ENCODE data around the gene SATB1.
"Not testable (repeated sequence)": the region's sequence is repeated elsewhere in the genome, so short reads cannot be mapped to it uniquely, and the experiment has no call there.

The SATB1 gene

GRCh38 chr3:18424729-18425640, at the start of gene SATB1:
Gene SATB1, minus strand, starts transcription at chr3:18425339. Its CDS starts 4,372 bp downstream, at chr3:18420967.
- DNase-seq (ENCODE audit: low spot score), result peak; percentile 64

DNA sequence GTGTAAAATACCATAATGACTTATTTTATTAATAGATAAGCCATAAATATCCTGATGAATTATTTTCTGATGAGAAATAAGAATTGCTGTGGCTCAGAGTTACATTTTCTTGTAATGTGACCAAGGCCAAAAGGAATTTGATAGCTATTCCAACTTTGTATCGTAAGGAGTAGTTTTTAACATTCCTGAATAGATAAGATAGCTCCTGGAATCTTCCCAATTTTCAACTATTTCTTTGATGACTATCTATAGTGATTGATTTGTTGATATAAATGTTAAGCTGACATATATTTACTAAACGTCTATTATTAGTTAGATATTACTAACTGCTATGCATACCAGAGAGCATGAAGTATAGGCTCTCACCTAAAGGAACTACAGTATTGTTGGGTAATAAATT, 49.1 kb upstream of the SATB1 start:
- no peak for DNase-seq (ENCODE audit: low spot score)

DNA sequence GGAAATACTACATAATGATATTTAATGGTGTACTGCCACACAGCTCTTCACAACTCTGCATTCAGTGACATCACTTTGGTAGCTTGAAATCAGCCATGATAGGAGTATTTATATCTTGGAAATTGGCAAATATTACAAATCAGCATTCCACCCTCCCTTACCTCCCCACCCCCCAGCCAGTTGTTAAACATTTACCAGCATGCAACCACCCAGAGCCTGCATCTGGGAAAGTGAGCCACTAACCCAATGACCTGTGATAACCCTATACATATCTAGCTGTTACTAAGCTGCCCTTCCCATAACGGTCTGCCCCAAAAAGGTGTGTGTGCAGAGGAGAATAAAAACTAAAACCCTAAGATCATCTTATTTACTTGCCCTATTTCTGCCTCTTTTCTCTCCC, 44.6 kb upstream of the SATB1 start:
- no peak for DNase-seq (ENCODE audit: low spot score)

GRCh38 chr3:18466136-18466535, 41.0 kb upstream of the SATB1 start:
- DNase-seq (ENCODE audit: low spot score), result no peak

- DNase-seq (ENCODE audit: low spot score), result no peak
Measured at GRCh38 chr3:18454766-18455165, 29.6 kb upstream of the SATB1 start.

DNA sequence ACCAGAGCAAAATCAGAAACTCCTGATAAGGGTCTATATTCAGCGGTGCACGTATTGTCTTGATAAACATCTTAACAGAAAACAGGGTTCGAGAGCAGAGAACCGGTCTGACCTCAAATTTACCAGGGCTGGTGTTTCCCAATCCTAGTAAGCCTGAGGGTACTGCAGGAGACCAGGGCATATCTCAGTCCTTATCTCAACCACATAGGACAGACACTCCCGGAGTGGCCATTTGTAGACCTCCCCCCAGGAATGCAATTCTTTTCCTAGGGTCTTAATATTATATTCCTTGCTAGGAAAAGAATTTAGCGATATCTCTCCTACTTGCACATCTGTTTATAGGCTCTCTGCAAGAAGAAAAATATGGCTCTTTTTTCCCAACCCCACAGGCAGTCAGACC, 24.5 kb upstream of the SATB1 start:
- DNase-seq (ENCODE audit: low spot score), result not testable (repeated sequence)

GRCh38 chr3:18447720-18448119, 22.6 kb upstream of the SATB1 start:
- no peak for DNase-seq (ENCODE audit: low spot score)

DNA sequence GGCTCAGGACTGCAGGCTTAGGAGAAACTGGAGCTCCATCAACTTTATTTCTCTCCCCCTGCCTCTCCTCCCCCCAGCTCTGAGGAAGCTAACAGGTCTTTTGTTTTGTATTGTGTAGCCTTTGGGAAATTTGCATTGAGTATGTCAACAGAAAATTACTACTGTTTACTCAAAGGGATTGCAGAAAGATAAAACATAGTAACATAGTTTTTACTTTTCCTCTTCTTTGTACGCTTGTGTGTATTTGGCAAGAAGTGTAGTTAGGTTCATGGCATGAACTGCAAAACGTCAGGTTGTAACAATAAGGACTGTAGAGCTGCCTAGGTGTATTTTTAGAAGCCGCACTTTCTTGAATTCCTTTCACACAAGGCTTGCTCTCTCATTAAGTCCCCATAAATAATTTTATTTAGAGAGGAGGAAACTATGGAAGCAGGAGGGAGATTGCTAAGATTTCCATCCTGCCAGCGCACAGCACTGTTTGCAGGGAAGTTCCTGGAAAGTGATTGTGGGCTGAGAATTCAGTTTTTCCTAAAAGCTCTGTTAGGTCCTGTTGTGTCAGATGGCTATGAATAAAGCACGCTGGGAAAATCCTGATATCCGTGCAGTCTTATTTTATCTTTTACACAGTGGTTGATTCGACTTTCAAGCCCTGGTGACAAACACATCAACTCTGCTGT, 21.1 kb upstream of the SATB1 start:
- no peak for DNase-seq (ENCODE audit: low spot score)

DNA sequence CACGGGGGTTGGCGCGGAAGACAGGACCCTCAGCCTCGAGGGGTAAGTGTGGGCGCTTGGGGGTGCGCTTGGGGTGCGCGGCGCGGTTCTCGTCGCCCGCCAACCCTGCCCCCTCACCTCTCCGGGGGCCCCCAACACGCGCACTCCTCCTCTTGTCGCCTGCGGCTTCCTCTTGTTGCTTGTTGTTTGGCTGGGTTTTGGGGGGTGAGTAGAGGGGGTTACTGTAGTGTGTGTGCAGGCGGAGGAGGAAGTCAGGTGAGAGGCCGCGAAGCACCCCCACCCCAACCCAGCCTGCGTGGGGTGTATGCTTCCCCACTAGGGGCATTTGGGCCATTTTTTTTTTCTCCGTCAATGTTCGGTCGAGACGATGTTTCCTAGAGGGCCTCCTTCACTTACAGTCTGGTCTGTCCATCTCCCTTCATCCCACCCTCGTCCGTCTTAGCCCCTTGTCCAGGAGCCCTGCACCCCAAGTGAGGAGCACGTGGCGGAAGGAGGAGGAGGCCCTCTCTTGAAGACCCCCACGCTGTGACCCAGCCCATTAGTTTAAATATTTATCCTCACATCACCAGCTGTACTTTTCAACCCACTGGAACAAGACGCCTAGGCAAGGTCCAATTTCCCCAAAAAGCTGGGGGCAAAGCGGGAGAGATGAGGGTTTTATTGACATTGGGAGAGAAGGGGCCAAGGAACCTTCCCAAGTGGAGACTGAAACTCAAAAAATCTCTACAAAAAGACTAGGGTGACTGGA, 20.4 kb upstream of the SATB1 start:
- DNase-seq (ENCODE audit: low spot score), result no peak

DNA sequence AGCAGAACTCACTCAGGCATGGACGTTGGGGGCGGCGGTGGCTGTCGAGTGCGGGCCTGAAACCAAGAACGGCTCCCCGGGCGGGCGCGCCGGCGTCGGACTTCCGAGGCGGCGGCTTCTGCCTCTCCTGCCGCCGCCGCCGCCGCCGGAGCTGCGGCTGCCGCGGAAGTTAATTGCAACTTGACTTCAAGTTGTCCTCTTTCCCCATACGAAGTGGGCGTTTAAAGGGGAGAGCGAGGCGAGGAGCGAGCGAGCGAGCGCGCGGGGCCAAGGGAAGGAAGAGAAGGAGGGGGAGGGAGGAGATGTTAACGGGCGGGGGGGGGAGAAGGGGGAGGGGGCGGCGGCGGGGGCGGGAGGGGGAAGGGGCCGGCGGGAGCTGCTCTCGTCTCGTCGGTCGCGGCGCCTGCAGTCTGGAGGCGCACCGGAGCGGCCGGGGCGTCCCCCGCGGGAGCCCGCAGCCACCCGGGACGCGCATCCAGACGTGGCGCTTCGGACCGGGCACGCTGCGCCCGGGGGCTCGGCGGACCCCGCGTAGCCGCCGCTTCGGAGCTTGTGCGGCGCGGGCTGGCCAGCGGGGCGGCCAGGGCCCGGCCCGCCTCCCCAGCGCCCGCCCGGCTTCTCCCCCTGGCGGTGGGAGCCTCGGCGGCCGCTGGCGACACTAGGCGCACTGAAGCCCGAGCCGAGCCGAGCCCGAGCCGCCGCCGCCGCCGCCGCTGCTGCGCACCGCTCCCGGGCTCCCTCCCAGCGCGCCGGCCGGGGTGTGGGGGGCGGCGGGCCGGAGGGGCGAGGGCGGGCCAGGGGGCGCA, 19.7 kb upstream of the SATB1 start:
- DNase-seq (ENCODE audit: low spot score), result peak; percentile 21

DNA sequence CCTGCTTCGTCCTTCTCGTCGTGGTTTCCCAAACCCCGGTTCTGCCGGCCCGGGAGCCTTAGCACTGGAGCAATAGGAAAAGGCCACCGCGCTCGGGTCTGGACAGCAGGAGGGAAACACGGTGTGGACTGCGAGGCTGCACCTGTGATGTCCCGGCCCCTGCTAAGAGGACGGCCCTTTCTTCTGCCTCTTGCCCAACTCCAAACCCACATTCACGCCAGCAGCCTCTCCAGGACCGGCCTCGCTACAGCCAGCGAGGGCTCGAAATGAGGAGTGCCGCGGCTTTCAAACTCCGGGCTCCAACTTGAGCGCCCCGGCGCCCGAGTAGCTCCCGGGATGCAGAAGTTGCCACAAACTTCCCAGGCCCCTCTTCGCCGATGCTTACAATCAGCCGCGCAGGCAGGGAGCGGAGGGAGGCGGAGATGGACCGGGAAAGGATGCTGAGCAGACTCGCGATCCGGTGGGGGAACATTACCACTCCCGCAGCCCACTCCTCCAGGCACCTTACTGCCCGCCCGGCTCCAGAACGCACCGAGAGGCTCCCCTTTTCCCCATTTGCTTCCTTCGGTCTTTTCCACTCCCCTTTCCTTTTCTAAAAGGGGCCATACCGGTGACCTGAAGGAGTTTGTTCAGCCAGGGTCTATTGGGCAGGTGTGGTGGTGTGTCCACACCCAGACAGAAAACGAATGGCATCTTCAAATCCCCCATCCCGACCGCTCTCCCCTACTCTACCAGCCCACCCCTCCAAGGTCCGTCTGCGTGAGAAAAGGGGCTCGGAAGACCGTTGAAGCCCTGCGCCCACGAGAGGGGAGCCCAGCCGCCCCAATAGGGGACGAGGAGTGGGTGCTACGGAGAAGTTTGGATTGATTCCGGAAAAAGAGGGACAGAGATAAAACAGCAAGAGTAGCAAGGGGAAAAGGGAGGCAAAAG, 18.8 kb upstream of the SATB1 start:
- no peak for DNase-seq (ENCODE audit: low spot score)

GRCh38 chr3:18442756-18443664, 17.9 kb upstream of the SATB1 start:
- no peak for DNase-seq (ENCODE audit: low spot score)

DNA sequence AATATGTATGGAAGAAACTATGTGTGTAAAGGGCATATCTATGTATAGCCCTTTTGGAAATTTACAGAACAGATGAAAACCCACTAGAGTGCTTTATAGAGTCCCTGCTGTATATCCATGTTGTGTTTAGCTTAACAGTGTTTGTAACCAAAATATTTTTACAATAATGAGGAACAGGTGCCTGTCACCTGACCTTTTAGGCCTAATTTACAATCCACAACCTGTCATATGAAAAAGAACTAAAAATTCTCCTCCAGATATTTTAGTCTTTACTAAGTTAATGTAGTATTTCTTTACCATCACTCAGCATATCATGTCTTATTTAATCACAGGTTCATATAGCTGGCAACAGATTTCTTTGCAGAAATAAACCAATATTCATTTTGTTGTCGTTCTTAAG, 16.4 kb upstream of the SATB1 start:
- no peak for DNase-seq (ENCODE audit: low spot score)

- no peak for DNase-seq (ENCODE audit: low spot score)
Measured at GRCh38 chr3:18440066-18440722, 15.1 kb upstream of the SATB1 start.

- no peak for DNase-seq (ENCODE audit: low spot score)
Measured at GRCh38 chr3:18439281-18439680, 14.1 kb upstream of the SATB1 start.

- DNase-seq (ENCODE audit: low spot score), result no peak
Measured at GRCh38 chr3:18438586-18438985, 13.4 kb upstream of the SATB1 start.

- no peak for DNase-seq (ENCODE audit: low spot score)
Measured at GRCh38 chr3:18436213-18436612, 11.1 kb upstream of the SATB1 start.

DNA sequence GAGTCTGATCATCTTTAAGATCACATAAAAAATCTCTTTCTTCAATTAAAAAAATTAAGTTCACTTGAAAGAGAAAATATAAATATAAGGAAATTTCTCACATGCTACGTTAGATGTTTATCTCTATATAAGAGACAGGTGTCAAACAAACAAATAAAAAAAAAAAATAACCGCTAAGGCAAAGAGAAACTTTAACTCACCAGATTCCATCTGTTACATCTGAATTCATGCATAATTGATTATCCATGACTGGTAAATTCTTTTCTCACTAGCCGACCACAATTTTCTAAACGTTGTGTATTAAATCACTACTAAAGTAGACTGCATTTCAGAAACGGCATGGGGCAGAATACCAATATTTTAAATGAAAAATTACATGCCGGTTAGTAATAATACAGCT, 9.6 kb upstream of the SATB1 start:
- DNase-seq (ENCODE audit: low spot score), result no peak

DNA sequence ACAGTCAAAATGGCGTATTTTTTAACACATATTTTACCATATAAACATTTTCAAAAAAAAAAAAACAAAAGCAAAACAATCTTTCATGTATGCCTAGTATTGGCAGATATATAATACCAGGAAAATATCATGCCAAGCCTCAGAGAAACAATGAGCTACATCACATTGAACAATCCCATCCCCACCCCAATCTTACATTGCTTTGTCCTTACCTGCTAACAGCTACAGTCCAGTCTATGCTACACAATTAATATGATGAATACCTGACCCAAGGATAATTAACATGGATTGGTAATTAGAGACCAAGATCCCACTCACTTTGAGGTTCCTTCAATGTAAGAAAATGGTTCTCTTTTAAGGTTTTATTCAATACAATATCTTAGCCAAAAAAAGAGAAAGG, 7.6 kb upstream of the SATB1 start:
- DNase-seq (ENCODE audit: low spot score), result no peak
